GM23338 (cell line): Measurements from ENCODE around the gene OR1K1. TPM values are rescaled to one million over a fixed set of nuclear protein-coding genes. Genes with fewer than 3 reads are reported as not detected.

Experiments
- CREB1 ChIP-seq: fragments of 250-450 bp; sonication (Bioruptor Pico); IDR thresholded peaks from 2 replicates; pipeline ENCODE4 v1.5.0; 2020; ENCODE audit warnings: low read depth, mild to moderate bottlenecking, moderate library complexity
- EZH2 ChIP-seq: fragments of 200-600 bp; sonication (generic); IDR thresholded peaks from one replicate; pipeline ENCODE4 v1.8.0; 2017; ENCODE audit warnings: antibody characterized with exemption, mild to moderate bottlenecking, low read depth; ENCODE audit not compliant: unreplicated experiment
- EZH2phosphoT487 ChIP-seq: fragments of 200-600 bp; sonication (generic); IDR thresholded peaks from one replicate; pipeline ENCODE4 v1.8.1; 2018; ENCODE audit warnings: antibody characterized with exemption; ENCODE audit not compliant: unreplicated experiment
- JUNB ChIP-seq: IDR thresholded peaks from one replicate; pipeline ENCODE4 v1.6.1; 2016; ENCODE audit warnings: antibody characterized with exemption; ENCODE audit not compliant: unreplicated experiment
- NANOG ChIP-seq: IDR thresholded peaks from 2 replicates; pipeline ENCODE4 v1.6.1; 2016; ENCODE audit warnings: antibody characterized with exemption, borderline replicate concordance
- STAT1 ChIP-seq: IDR thresholded peaks from one replicate; pipeline ENCODE4 v1.6.1; 2016; ENCODE audit warnings: antibody characterized with exemption; ENCODE audit not compliant: unreplicated experiment
- ZNF114 ChIP-seq: fragments of 250-450 bp; sonication (Bioruptor Pico); IDR thresholded peaks from 2 replicates; pipeline ENCODE4 v1.5.0; 2020; ENCODE audit warnings: mild to moderate bottlenecking, moderate library complexity
- ZNF331 ChIP-seq: fragments of 250-450 bp; sonication (Bioruptor Pico); IDR thresholded peaks from 2 replicates; pipeline ENCODE4 v1.5.0; 2020; ENCODE audit warnings: low read depth, mild to moderate bottlenecking, moderate library complexity
- polyA plus RNA-seq: library from polyadenylated mRNA; unstranded; fragments of >200 nt; fragmentation: Nextera tagmentation; extraction: Ambion mirVana; gene quantifications from 2 replicates; pipeline ENCODE4 v1.2.1, GENCODE V29; 2016
- total RNA-seq: library from RNA; depleted of rRNA; stranded (reverse); fragments of >200 nt; shearing (Covaris generic); gene quantifications from 2 replicates; pipeline ENCODE4 v1.2.3, GENCODE V29; 2014
- TF ChIP-seq, protein P1 (sequence below): fragments of 250-450 bp; sonication (Bioruptor Pico); IDR thresholded peaks from 2 replicates; pipeline ENCODE4 v1.5.0; 2020; ENCODE audit warnings: mild to moderate bottlenecking, moderate library complexity
- TF ChIP-seq, protein P2 (sequence below): IDR thresholded peaks from one replicate; pipeline ENCODE4 v1.6.1; 2018; ENCODE audit warnings: antibody characterized with exemption; ENCODE audit not compliant: unreplicated experiment
- TF ChIP-seq, protein P3 (sequence below): IDR thresholded peaks from 2 replicates; pipeline ENCODE4 v1.6.1; 2016; ENCODE audit warnings: antibody characterized with exemption

Gene OR1K1
- total and polyA plus RNA-seq, 2 experiments from 2014 or later: not detected

DNA sequence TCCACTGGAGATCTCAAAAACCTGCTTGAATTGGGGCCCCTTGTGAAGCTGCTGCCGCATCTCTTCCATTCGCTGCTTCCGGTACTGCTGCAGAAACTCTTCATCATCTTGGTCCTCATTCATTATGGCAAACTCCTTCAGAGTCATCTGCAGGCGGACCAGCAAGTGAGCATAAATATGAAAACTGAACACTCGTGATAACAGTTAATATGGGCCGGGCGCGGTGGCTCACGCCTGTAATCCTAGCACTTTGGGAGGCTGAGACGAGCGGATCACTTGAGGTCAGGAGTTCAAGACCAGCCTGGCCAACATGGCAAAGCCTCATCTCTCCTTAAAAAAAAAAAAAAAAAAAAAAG, 20.5 kb downstream of the OR1K1 start (continued):
- TF ChIP-seq, protein P1, sequence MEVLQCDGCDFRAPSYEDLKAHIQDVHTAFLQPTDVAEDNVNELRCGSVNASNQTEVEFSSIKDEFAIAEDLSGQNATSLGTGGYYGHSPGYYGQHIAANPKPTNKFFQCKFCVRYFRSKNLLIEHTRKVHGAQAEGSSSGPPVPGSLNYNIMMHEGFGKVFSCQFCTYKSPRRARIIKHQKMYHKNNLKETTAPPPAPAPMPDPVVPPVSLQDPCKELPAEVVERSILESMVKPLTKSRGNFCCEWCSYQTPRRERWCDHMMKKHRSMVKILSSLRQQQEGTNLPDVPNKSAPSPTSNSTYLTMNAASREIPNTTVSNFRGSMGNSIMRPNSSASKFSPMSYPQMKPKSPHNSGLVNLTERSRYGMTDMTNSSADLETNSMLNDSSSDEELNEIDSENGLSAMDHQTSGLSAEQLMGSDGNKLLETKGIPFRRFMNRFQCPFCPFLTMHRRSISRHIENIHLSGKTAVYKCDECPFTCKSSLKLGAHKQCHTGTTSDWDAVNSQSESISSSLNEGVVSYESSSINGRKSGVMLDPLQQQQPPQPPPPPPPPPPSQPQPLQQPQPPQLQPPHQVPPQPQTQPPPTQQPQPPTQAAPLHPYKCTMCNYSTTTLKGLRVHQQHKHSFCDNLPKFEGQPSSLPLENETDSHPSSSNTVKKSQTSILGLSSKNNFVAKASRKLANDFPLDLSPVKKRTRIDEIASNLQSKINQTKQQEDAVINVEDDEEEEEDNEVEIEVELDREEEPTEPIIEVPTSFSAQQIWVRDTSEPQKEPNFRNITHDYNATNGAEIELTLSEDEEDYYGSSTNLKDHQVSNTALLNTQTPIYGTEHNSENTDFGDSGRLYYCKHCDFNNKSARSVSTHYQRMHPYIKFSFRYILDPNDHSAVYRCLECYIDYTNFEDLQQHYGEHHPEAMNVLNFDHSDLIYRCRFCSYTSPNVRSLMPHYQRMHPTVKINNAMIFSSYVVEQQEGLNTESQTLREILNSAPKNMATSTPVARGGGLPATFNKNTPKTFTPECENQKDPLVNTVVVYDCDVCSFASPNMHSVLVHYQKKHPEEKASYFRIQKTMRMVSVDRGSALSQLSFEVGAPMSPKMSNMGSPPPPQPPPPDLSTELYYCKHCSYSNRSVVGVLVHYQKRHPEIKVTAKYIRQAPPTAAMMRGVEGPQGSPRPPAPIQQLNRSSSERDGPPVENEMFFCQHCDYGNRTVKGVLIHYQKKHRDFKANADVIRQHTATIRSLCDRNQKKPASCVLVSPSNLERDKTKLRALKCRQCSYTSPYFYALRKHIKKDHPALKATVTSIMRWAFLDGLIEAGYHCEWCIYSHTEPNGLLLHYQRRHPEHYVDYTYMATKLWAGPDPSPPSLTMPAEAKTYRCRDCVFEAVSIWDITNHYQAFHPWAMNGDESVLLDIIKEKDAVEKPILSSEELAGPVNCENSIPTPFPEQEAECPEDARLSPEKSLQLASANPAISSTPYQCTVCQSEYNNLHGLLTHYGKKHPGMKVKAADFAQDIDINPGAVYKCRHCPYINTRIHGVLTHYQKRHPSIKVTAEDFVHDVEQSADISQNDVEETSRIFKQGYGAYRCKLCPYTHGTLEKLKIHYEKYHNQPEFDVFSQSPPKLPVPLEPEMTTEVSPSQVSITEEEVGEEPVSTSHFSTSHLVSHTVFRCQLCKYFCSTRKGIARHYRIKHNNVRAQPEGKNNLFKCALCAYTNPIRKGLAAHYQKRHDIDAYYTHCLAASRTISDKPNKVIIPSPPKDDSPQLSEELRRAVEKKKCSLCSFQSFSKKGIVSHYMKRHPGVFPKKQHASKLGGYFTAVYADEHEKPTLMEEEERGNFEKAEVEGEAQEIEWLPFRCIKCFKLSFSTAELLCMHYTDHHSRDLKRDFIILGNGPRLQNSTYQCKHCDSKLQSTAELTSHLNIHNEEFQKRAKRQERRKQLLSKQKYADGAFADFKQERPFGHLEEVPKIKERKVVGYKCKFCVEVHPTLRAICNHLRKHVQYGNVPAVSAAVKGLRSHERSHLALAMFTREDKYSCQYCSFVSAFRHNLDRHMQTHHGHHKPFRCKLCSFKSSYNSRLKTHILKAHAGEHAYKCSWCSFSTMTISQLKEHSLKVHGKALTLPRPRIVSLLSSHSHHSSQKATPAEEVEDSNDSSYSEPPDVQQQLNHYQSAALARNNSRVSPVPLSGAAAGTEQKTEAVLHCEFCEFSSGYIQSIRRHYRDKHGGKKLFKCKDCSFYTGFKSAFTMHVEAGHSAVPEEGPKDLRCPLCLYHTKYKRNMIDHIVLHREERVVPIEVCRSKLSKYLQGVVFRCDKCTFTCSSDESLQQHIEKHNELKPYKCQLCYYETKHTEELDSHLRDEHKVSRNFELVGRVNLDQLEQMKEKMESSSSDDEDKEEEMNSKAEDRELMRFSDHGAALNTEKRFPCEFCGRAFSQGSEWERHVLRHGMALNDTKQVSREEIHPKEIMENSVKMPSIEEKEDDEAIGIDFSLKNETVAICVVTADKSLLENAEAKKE: no peak
- TF ChIP-seq JUNB (no peak), EZH2phosphoT487 (no peak), STAT1 (no peak), EZH2 (no peak), ZNF331 (no peak), CREB1 (CRISPR knock-in tag) (no peak), ZNF114 (CRISPR knock-in tag) (no peak), NANOG (no peak)
- TF ChIP-seq, protein P2, sequence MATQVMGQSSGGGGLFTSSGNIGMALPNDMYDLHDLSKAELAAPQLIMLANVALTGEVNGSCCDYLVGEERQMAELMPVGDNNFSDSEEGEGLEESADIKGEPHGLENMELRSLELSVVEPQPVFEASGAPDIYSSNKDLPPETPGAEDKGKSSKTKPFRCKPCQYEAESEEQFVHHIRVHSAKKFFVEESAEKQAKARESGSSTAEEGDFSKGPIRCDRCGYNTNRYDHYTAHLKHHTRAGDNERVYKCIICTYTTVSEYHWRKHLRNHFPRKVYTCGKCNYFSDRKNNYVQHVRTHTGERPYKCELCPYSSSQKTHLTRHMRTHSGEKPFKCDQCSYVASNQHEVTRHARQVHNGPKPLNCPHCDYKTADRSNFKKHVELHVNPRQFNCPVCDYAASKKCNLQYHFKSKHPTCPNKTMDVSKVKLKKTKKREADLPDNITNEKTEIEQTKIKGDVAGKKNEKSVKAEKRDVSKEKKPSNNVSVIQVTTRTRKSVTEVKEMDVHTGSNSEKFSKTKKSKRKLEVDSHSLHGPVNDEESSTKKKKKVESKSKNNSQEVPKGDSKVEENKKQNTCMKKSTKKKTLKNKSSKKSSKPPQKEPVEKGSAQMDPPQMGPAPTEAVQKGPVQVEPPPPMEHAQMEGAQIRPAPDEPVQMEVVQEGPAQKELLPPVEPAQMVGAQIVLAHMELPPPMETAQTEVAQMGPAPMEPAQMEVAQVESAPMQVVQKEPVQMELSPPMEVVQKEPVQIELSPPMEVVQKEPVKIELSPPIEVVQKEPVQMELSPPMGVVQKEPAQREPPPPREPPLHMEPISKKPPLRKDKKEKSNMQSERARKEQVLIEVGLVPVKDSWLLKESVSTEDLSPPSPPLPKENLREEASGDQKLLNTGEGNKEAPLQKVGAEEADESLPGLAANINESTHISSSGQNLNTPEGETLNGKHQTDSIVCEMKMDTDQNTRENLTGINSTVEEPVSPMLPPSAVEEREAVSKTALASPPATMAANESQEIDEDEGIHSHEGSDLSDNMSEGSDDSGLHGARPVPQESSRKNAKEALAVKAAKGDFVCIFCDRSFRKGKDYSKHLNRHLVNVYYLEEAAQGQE: no peak
- TF ChIP-seq, protein P3, sequence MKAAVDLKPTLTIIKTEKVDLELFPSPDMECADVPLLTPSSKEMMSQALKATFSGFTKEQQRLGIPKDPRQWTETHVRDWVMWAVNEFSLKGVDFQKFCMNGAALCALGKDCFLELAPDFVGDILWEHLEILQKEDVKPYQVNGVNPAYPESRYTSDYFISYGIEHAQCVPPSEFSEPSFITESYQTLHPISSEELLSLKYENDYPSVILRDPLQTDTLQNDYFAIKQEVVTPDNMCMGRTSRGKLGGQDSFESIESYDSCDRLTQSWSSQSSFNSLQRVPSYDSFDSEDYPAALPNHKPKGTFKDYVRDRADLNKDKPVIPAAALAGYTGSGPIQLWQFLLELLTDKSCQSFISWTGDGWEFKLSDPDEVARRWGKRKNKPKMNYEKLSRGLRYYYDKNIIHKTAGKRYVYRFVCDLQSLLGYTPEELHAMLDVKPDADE: no peak
